ENCODE data around the gene MRPS18C.

- TF ChIP-seq CTCF (conservative IDR thresholded peaks at IDR 0.05 in 1 of 2, IDR thresholded peaks at IDR 0.05 in 1 of 2; ENCODE audit: low read depth in 1 of 2, low read length in 2 of 2) (no peak), EZH2 (IDR thresholded peaks at IDR 0.05; ENCODE audit: low read length, missing control alignments) (no peak)
These were observed 17.1 kb upstream of the MRPS18C start for GRCh38 chr4:83438719-83439118.

Measured in fibroblast of lung (primary cell).